Colonic mucosa (tissue), 4 donors: ENCODE data around the gene ANKRD27. TPM values are rescaled to one million over a fixed set of nuclear protein-coding genes. Genes with fewer than 3 reads are reported as not detected.

ENCODE experiments used
- DNase-seq: peaks from one replicate; pipeline ENCODE4 v3.0.0-alpha.2; 2020
- H3K27ac ChIP-seq: fragments of 200-600 bp; one replicate; pipeline ENCODE4 v1.8.0; 2021
- H3K27me3 ChIP-seq: fragments of 200-600 bp; one replicate; pipeline ENCODE4 v1.8.0; 2021
- H3K36me3 ChIP-seq: fragments of 200-600 bp; one replicate; pipeline ENCODE4 v1.8.0; 2021
- H3K4me1 ChIP-seq: fragments of 200-600 bp; one replicate; pipeline ENCODE4 v1.8.0; 2021; ENCODE audit warnings: mild to moderate bottlenecking
- H3K4me3 ChIP-seq: fragments of 200-600 bp; one replicate; pipeline ENCODE4 v1.8.0; 2021
- H3K9ac ChIP-seq, 2 donors: one replicate each; pipeline ENCODE4 v1.7.0; 2013; ENCODE audit warnings: control low read depth in 2 of 2, low read depth in 2 of 2, low read length in 2 of 2
- H3K9me3 ChIP-seq: fragments of 200-600 bp; one replicate; pipeline ENCODE4 v1.8.0; 2021
- intact Hi-C: fragments of 100-400 bp; cut with DNase I; formaldehyde crosslinking; loops from one replicate; pipeline ENCODE4 v1.14.1; 2022
- total RNA-seq, 2 donors: library from RNA; stranded (reverse); fragmentation: NEBNext Ultra II Directional in 1 of 2; extraction: Animal tissue kit (Norgen Biotek cat#: 25700) in 1 of 2; gene quantifications; one replicate each; pipeline ENCODE4 v1.2.1, GENCODE V29; 2021
- TF ChIP-seq, protein P1 (sequence below): fragments of 200-600 bp; IDR thresholded peaks from one replicate; pipeline ENCODE4 v1.8.0; 2022; ENCODE audit warnings: antibody characterized with exemption, mild to moderate bottlenecking
- donor health status: healthy.
- donor health status: DM: no; HTN: no; CAD: no.
- donor health status: DM: no; HTN: no; CAD: no.

The ANKRD27 gene
- total RNA-seq, 2 donors from 2014 or later = 36.6 to 37.1 TPM

DNA sequence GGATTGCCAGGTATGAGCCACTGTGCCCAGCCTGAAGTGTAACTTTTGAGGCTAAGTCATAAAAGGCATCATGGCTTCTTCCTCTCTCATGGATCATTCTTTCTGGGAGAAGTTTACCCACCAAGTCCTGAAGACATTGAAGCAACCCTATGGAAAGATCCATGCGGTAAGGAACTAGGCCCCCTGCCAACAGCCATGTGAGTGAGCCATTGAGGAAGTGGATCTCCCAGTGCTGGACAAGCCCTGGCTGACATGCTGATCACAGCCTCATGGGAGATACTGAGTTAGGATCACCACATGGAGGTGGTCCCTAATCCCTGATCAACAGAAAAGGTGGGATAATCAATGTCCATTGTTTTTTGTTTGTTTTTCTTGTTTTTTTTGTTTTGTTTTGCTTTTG lies 13.3 kb upstream of the ANKRD27 start:
- DNase-seq = no peak

DNA sequence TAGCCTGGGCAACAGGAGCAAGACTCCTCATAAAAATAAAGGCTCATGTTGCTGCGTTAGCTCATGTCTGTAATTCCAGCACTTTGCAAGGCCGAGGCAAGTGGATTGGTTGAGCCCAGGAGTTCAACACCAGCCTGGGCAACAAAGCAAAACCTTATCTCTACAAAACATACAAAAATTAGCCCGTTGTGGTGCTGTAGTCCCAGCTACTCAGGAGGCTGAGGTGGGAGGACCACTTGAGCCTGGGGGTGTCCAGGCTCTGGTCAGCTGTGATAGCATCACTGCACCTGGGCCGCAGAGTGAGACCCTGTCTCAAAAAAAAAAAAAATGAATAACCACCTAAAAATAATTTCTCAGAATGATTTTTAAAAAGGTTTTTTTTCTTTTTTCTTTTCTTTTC lies 12.7 kb upstream of the ANKRD27 start:
- no peak overlapping the region for H3K9ac ChIP-seq
- no peak for DNase-seq
- intact Hi-C loops = no loop called here

More for the DNA sequence above, 13.3 kb upstream of the ANKRD27 start:
- Histone ChIP-seq H3K4me1 (peaks cover 19% of the 10 kb centered on the region), H3K9ac (no peak overlapping the region), H3K9me3 (no peaks in the 10 kb centered on the region), H3K27ac (no peak overlapping the region), H3K36me3 (no peaks in the 10 kb centered on the region), H3K4me3 (no peak overlapping the region), H3K27me3 (no peaks in the 10 kb centered on the region)
- TF ChIP-seq, protein P1, sequence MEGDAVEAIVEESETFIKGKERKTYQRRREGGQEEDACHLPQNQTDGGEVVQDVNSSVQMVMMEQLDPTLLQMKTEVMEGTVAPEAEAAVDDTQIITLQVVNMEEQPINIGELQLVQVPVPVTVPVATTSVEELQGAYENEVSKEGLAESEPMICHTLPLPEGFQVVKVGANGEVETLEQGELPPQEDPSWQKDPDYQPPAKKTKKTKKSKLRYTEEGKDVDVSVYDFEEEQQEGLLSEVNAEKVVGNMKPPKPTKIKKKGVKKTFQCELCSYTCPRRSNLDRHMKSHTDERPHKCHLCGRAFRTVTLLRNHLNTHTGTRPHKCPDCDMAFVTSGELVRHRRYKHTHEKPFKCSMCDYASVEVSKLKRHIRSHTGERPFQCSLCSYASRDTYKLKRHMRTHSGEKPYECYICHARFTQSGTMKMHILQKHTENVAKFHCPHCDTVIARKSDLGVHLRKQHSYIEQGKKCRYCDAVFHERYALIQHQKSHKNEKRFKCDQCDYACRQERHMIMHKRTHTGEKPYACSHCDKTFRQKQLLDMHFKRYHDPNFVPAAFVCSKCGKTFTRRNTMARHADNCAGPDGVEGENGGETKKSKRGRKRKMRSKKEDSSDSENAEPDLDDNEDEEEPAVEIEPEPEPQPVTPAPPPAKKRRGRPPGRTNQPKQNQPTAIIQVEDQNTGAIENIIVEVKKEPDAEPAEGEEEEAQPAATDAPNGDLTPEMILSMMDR = no peak
- intact Hi-C loops = no loop called here

DNA sequence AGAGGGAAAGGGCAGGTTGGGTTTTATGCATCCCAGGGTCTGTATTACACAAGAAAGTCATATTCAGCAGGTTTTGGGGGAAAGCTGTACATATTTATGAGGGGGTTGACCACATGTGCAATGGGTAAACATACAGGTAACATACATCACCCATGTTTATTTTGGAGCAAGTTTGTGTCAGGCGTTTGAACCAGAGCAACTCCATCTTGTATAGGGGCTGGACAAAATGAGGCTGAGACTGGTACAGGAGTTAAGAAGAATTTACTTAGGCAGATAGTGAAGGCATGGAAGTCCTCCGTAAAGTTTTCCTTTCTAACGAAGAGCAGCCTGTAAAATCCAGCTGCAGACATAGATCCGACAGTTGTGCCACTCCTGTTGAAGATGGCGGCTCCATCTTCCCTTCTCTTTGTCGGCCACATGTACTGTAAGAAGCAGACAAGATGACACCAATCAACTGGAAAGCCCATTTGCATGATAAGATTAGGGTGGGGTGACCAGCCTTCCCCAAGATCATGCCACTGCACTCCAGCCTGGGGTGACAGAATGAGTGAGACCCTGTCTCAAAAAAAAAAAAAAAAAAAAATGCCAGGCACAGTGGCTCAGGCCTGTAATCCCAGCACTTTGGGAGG lies 12.0 kb upstream of the ANKRD27 start:
- H3K9me3 ChIP-seq = no peaks in the 10 kb centered on the region
- no peak overlapping the region for H3K27ac ChIP-seq
- DNase-seq = no peak
- H3K27me3 ChIP-seq = no peaks in the 10 kb centered on the region
- H3K4me1 ChIP-seq = peaks cover 14% of the 10 kb centered on the region
- H3K4me3 ChIP-seq = no peak overlapping the region
- intact Hi-C loops = no loop called here
- H3K9ac ChIP-seq = no peak overlapping the region
- H3K36me3 ChIP-seq = no peaks in the 10 kb centered on the region
- TF ChIP-seq, protein P1 = no peak

More for the DNA sequence above, 12.7 kb upstream of the ANKRD27 start:
- H3K36me3 ChIP-seq = no peaks in the 10 kb centered on the region
- no peak overlapping the region for H3K4me3 ChIP-seq
- no peaks in the 10 kb centered on the region for H3K9me3 ChIP-seq
- H3K27me3 ChIP-seq = no peaks in the 10 kb centered on the region
- no peak overlapping the region for H3K27ac ChIP-seq
- TF ChIP-seq, protein P1 = no peak
- H3K4me1 ChIP-seq = peaks cover 14% of the 10 kb centered on the region

DNA sequence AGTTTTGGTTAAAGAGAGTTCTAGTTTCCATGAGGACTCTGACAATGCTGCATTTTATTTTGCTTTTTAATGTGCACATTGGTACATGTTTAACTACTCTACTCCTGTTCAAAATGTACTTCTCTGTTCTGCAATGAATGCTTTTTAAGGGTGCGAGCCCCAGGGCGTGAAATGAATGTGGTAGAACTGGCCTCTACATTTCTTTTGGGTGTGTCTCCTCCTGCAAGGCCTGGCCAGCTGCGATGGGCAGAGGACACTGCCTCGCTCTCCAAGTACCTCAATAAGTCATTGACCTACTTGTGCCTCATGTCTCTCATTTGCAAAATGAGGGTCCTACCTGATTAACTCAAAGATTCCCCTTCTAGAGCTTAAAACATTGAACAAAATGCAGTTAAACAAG lies 7.3 kb upstream of the ANKRD27 start:
- no peak for DNase-seq
- Histone ChIP-seq H3K27me3 (peaks cover 6% of the 10 kb centered on the region), H3K36me3 (no peaks in the 10 kb centered on the region), H3K4me3 (no peak overlapping the region), H3K9me3 (no peaks in the 10 kb centered on the region), H3K9ac (no peak overlapping the region), H3K4me1 (no peaks in the 10 kb centered on the region), H3K27ac (no peak overlapping the region)
- TF ChIP-seq, protein P1 = no peak
- intact Hi-C loops = no loop called here

DNA sequence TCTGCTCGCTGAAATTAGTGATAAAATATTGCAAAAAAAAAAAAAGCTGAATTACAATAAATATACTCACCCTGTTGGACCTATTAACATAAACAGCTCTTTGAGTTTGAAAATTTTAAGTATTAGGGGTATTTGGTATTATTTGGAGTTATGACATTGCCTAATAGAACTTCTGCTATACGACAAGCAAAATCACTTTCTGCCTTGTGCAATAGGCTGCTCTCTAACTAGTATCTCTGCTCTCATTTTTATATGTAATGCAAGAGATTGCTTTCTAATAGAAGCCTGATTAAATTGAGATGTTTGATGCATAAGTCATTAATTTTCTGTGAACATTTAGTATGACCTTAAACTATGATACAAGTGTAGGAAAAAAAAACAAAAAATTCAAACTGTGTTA lies 6.0 kb upstream of the ANKRD27 start:
- H3K36me3 ChIP-seq = no peaks in the 10 kb centered on the region
- TF ChIP-seq, protein P1 = no peak
- no peak overlapping the region for H3K9ac ChIP-seq
- intact Hi-C loops = no loop called here
- DNase-seq = no peak
- no peaks in the 10 kb centered on the region for H3K9me3 ChIP-seq
- H3K27ac ChIP-seq = no peak overlapping the region
- peaks cover 19% of the 10 kb centered on the region for H3K27me3 ChIP-seq
- H3K4me3 ChIP-seq = no peak overlapping the region
- H3K4me1 ChIP-seq = peaks cover 3% of the 10 kb centered on the region
